Measurements from ENCODE around the gene CD52. TPM values are rescaled to one million over a fixed set of nuclear protein-coding genes. Genes with fewer than 3 reads are reported as not detected.
A peak's percentile ranks its signal among the peaks of the same experiment; 100 is the strongest.
"Not testable (repeated sequence)": the region's sequence is repeated elsewhere in the genome, so short reads cannot be mapped to it uniquely, and the experiment has no call there.

The CD52 gene
- total RNA-seq, 6 donors from 2014 or later, result 74.4 to 437 (median 172) TPM

DNA sequence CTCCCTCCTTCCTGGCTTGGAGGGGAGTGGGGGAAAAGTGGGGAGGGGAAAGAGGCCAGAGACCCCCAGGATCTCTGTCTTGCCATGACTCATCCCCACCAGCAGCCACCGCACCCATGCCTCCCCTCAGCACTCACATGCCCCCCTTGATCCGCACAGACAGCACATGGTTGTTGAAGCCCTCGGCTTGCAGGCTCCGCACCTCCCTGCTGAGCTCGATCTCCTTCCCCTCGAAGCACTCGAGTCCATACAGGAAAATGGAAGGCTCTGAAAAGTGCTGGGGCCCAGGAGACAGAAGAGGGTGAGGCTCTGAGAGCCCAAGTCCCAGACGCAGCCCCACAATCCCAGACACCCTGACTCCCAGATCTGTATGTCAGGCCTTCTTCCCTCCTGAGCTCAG, 10.8 kb downstream of the CD52 start:
- ATAC-seq (ENCODE audit: low FRiP score in 2 of 2) (no peak), DNase-seq (no peak)
- Histone ChIP-seq H3K4me1 (no peaks in the 10 kb centered on the region), H3K27ac (no peak overlapping the region), H3K9me3 (no peaks in the 10 kb centered on the region), H3K27me3 (no peaks in the 10 kb centered on the region), H3K4me3 (no peak overlapping the region), H3K36me3 (no peaks in the 10 kb centered on the region)
- no peak for TF ChIP-seq EP300 (IDR thresholded peaks at IDR 0.05)
- TF ChIP-seq POLR2A (IDR thresholded peaks at IDR 0.05), result no peak
- TF ChIP-seq POLR2AphosphoS5 (IDR thresholded peaks at IDR 0.05), result no peak
- TF ChIP-seq, protein P1, sequence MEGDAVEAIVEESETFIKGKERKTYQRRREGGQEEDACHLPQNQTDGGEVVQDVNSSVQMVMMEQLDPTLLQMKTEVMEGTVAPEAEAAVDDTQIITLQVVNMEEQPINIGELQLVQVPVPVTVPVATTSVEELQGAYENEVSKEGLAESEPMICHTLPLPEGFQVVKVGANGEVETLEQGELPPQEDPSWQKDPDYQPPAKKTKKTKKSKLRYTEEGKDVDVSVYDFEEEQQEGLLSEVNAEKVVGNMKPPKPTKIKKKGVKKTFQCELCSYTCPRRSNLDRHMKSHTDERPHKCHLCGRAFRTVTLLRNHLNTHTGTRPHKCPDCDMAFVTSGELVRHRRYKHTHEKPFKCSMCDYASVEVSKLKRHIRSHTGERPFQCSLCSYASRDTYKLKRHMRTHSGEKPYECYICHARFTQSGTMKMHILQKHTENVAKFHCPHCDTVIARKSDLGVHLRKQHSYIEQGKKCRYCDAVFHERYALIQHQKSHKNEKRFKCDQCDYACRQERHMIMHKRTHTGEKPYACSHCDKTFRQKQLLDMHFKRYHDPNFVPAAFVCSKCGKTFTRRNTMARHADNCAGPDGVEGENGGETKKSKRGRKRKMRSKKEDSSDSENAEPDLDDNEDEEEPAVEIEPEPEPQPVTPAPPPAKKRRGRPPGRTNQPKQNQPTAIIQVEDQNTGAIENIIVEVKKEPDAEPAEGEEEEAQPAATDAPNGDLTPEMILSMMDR (IDR thresholded peaks at IDR 0.05), result no peak
- WGBS, 2 donors, result 75 to 84% methylated on average over 8 of the region's 8 CpGs

DNA sequence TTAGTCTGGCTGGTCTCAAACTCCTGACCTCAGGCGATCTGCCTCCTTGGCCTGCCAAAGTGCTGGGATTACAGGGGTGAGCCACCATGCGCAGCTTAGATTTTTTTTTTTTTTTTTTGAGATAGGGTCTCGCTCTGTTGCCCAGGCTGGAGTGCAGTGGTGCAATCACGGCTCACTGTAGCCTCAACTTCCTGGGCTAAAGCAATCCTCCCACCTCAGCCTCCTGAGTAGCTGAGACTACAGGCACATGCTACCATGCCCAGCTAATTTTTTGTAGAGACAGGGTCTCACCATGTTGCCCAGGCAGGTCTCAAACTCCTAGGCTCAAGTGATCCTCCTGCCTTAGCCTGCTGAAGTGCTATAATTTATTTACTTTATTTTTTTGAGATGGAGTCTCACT, 11.6 kb downstream of the CD52 start:
- not testable (repeated sequence) for H3K36me3 ChIP-seq; H3K9me3 ChIP-seq; H3K4me1 ChIP-seq; ATAC-seq (ENCODE audit: low FRiP score in 2 of 2); H3K27ac ChIP-seq; H3K27me3 ChIP-seq; DNase-seq; H3K4me3 ChIP-seq
- 93 to 98% methylated on average over 4 of the region's 4 CpGs for WGBS, 2 donors

DNA sequence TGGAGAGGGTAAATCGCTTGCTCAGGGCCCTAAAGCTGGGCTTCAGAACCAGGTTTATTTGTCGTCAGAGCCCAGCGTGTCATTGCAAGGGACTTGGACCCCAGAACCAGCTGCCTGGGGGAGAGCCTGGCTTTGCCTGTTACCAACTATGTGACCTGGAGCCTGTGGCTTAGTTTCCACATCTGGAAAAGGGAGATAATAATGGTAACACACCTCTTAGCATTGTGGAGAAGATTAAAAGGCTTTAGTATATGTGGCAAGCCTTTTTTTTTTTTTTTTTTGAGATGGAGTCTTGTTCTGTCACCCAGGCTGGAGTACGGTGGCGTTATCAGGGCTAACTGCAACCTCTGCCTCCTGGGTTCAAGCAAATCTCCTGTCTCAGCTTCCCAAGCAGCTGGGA, 12.5 kb downstream of the CD52 start:
- WGBS, 2 donors, result 85 to 91% methylated on average over 5 of the region's 5 CpGs
- TF ChIP-seq EP300 (IDR thresholded peaks at IDR 0.05) (no peak), POLR2AphosphoS5 (IDR thresholded peaks at IDR 0.05) (no peak), POLR2A (IDR thresholded peaks at IDR 0.05) (no peak)
- TF ChIP-seq, protein P1 (IDR thresholded peaks at IDR 0.05), result no peak
- H3K4me3 ChIP-seq, result no peak overlapping the region
- no peak for ATAC-seq (ENCODE audit: low FRiP score in 2 of 2)
- H3K4me1 ChIP-seq, result peaks cover 0 to 1% (median 0%) of the 10 kb centered on the region in 4 donors
- no peaks in the 10 kb centered on the region for H3K36me3 ChIP-seq
- H3K27me3 ChIP-seq, result no peaks in the 10 kb centered on the region
- DNase-seq, result no peak
- H3K9me3 ChIP-seq, result no peaks in the 10 kb centered on the region
- H3K27ac ChIP-seq, result no peak overlapping the region

DNA sequence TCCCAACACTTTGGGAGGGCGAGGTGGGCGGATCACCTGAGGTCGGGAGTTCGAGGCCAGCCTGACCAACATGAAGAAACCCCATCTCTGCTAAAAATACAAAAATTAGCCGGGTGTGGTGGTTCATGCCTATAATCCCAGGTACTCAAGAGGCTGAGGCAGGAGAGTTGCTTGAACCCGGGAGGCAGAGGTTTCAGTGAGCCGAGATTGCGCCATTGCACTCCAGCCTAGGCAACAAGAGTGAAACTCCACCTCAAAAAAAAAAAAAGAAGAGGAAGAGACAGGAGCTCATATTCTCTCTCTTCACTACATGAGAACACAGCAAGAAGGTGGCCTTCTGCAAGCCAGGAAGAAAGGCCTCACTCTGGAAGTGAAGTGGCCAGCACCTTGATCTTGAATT, 15.6 kb downstream of the CD52 start:
- DNase-seq; H3K27ac ChIP-seq; ATAC-seq (ENCODE audit: low FRiP score in 2 of 2); H3K27me3 ChIP-seq; H3K36me3 ChIP-seq; H3K4me3 ChIP-seq; H3K9me3 ChIP-seq: not testable (repeated sequence)
- 78 to 88% methylated on average over 8 of the region's 8 CpGs for WGBS, 2 donors
- peaks cover 11 to 18% (median 15%) of the 10 kb centered on the region in 4 donors for H3K4me1 ChIP-seq

DNA sequence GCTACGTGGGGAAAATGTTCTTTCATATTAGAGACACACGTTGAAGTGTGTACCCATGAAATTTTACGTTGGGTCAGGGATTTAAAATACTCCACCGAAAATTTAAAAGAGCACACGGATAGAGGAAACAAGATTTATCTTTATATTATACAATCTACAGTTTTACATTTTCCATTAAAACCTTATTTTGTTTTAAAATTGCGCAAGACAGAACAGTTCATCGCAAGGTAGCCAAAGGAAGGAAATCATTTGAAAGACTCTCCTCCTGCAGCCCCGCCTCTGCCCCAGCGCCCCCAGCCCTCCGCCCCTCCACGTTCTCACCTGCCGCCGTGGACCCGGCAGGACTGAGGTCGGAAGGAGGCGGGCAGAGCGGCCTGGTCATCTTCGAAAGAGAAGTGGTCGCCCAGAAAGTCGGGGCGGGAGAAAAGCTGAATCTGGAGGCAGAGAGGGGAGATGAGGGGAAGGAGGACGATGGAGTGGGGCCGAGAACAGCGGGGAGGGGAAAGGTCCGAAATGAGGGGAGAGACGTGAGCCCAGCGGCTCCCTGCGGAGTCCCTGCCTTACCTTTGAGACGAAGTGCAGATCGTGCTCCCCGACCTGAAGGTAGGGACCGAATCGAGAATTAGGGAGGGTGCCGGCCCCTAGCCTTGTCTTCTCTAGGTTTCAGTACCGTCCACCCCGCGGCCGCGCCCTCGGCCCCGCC, 18.2 kb downstream of the CD52 start:
- TF ChIP-seq POLR2A (IDR thresholded peaks at IDR 0.05), result no peak
- no peak for TF ChIP-seq EP300 (IDR thresholded peaks at IDR 0.05)
- TF ChIP-seq, protein P1 (IDR thresholded peaks at IDR 0.05), result no peak
- no peak for TF ChIP-seq POLR2AphosphoS5 (IDR thresholded peaks at IDR 0.05)
- ATAC-seq (ENCODE audit: low FRiP score in 2 of 2) (peak in 1 of 2 donors; percentile 21), DNase-seq (peak in 1 of 2 donors; percentile 80)
- Histone ChIP-seq H3K27ac (peak overlapping the region in 2 of 4 donors; percentile 9 to 30), H3K4me3 (peak overlapping the region; percentile 41 to 63 (median 48)), H3K9me3 (no peaks in the 10 kb centered on the region), H3K4me1 (peaks cover 11 to 18% (median 15%) of the 10 kb centered on the region in 4 donors), H3K27me3 (peaks cover 0 to 5% (median 0%) of the 10 kb centered on the region in 4 donors), H3K36me3 (no peaks in the 10 kb centered on the region)
- 2 to 3% methylated on average over 31 to 33 of the region's 41 CpGs for WGBS, 2 donors

Measured in upper lobe of left lung (tissue), 6 donors.